ENCODE results near the gene FIZ1.

- TF ChIP-seq POLR2AphosphoS5 (IDR thresholded peaks at IDR 0.05) (no peak), POLR2A (IDR thresholded peaks at IDR 0.05; ENCODE audit: low read depth) (no peak), CTCF (IDR thresholded peaks at IDR 0.05) (no peak), EP300 (IDR thresholded peaks at IDR 0.05) (no peak)
Measured at GRCh38 chr19:55611983-55612645, 12.8 kb upstream of the FIZ1 start.

Data from esophagus muscularis mucosa (tissue), 4 donors.